GM19463 (cell line): ENCODE data around the gene CTNNA3.
A peak's percentile ranks its signal among the peaks of the same experiment; 100 is the strongest.

Experiments
- ATAC-seq: cut with Tn5 transposase; IDR thresholded peaks from one replicate; pipeline ENCODE4 v1.9.1; 2021; ENCODE audit warnings: mild to moderate bottlenecking, moderate library complexity; ENCODE audit not compliant: unreplicated experiment

Gene CTNNA3

DNA sequence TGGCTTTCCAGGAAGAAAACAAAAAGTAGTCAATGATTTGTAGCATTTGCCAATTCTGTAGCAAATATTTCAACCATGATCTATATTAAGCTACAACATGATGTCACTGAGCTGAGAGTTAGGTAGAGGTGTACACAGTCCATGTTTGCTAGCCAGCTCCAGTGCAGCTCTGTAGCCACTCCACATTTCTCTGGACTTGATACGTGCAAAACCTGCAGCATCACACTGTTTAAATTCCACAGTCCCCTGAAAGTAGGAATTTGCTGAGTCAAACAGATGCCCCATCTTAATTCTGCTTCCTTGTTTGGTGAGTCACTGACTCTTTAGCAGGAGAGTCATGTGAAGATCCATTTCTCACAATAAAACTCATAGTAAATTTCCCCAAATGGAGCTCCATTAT, 859.9 kb downstream of the CTNNA3 start:
- ATAC-seq, result no peak

DNA sequence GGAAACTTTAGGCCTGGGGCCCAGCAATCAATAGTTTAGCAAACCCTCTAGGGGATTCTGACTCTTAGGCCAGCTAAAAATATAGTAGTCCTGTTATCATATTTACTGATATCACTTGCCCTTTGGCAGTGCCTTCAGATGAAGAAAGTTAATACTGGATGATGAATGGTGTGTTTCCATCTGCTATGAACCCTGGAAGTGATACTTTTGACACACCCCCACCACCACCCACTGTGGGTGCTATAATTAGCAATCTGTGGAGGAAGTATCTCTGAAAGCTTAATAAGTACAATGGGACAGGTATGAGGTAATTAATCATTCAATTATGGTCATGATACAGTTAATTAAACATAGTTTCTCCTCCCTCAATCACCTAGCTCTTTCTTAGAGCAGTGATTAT, 860.6 kb downstream of the CTNNA3 start:
- no peak for ATAC-seq

- ATAC-seq, result peak; percentile 27
These were observed 861.2 kb downstream of the CTNNA3 start for GRCh38 chr10:66834802-66835201.

DNA sequence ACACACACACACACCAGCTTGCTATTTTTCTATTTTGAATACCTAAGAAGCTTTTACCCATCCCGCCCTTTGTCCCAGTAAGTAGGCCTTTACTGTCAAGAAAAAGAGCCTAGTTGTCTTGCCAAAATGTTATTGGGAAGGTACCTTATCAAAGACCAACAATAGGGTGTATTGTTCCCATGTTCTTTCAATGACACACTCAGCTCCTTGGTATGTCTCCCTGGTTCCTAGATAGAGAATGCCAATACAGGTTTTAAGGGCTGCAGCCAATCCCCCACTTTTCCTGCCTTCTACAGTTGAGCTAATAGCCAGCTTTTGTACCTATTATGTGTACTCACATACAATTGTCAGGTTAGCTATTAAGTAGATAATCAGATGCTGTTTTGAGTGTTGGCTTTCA, 862.1 kb downstream of the CTNNA3 start:
- no peak for ATAC-seq

- no peak for ATAC-seq
These were observed 863.1 kb downstream of the CTNNA3 start for GRCh38 chr10:66832781-66833422.

GRCh38 chr10:66828957-66829356, 867.0 kb downstream of the CTNNA3 start:
- ATAC-seq, result no peak

DNA sequence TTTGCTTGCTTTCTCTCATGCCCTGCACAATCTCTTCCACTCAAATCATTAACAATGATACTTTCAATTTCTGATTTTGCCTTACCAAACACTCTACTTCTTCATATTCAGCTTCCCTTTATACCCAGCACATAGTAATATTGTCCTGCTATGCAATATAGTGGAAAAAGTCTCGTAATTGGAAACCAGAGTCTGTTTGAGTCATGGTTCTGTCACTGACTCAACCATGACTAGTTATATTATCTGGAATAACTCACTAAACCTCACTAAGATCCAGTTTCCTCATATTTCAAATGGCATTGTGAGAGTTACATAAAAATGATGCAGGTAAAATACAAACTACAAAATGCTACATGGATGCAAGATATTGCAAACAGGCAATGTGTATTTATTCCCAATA, 868.6 kb downstream of the CTNNA3 start:
- no peak for ATAC-seq

DNA sequence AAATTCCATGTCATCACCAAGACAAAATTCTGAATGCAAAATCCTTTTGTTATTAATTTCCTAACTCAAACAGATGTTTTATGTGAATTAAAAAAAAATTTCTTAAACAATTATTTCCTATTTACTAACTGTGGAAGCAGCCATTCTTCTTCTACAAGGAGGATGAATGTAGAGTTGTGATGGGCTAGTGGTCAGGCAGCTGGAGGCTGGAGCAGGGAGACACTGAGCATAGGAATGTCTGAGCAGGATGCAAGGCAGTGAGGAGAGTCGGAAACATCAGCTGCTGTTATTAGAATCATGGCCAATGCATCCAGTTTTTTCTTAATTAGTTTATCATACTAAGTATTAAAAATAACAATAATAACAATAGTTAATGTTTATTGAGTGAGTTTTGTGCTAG, 872.7 kb downstream of the CTNNA3 start:
- ATAC-seq, result no peak

GRCh38 chr10:66822801-66823200, 873.2 kb downstream of the CTNNA3 start:
- ATAC-seq, result peak; percentile 59

- ATAC-seq, result no peak
These were observed 876.3 kb downstream of the CTNNA3 start for GRCh38 chr10:66819691-66820090.

DNA sequence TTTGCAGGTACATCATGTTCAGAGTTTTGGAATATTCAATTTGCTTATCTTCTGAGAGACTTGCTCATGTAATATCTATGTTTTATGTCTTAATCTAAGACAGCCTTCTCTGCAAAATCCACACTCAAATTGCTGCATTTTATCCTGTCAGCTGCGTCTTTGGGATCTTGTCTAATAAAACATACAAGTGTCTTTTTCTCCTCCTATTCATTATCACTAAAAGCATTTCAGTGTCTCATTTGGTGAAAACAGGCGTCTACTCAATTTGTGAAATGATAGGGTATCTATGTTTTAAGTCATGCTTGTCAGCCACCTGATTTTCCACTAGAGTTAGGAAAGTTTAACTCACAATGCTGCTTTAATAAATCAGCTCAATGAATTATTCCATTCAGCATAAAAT, 882.9 kb downstream of the CTNNA3 start:
- no peak for ATAC-seq

DNA sequence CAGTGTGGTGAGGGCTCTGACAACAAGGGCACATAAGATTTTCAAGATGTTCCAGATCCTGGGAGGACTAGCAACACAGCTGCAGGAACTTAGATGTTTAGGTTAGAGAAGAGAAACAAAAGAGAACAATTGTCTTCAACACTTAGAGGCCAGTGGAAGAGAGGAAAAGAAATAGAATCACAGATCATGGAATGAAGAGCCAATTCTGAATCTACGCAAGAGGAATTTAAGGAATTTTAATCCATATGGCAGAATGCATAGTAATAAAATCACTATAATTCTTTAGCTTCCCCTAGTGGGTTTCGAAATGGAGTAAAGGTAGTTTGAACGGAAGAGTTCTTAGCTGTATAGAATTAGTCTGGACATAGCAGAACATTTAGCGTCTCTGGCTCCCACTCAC, 884.8 kb downstream of the CTNNA3 start:
- ATAC-seq, result no peak

DNA sequence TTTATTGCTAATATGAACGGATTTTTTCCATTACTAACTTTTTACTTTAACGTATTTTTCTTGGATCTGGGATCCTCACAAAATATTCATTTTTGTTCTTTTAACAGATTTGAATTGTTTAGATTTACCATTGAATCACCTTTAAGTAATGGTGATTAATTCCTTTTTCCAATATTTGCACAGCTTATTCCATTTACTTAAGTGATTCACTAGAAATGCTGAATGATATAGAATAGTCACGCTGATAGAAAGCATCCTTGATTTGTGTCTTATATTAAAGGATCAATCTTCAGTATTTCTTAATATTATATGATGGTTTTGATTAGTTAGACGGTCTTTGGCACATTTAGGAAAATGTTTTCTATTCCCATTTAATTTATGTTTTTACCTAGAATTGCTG, 886.6 kb downstream of the CTNNA3 start:
- no peak for ATAC-seq

DNA sequence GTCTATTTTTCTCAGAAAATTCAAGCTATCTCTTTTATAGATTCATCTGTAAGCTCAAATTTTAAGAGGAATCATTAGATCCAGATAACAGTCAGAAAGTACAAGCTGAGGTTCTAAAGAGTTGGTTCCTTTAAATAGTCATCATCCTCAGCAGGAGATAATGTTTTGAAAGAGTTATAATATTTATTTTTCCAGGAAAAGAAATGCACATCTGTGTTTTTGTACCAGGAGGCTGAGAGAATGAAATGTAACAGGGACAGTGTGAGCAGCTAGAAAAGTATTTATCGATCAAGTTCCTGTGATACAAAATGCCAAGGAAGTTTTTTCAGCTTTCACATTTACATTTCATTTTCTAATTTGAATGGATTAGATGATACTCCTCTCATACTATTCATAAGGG, 890.4 kb downstream of the CTNNA3 start:
- no peak for ATAC-seq

- ATAC-seq, result no peak
These were observed 891.0 kb downstream of the CTNNA3 start for GRCh38 chr10:66804962-66805361.

- ATAC-seq, result no peak
These were observed 892.8 kb downstream of the CTNNA3 start for GRCh38 chr10:66803174-66803573.

- no peak for ATAC-seq
These were observed 896.5 kb downstream of the CTNNA3 start for GRCh38 chr10:66799474-66799873.

DNA sequence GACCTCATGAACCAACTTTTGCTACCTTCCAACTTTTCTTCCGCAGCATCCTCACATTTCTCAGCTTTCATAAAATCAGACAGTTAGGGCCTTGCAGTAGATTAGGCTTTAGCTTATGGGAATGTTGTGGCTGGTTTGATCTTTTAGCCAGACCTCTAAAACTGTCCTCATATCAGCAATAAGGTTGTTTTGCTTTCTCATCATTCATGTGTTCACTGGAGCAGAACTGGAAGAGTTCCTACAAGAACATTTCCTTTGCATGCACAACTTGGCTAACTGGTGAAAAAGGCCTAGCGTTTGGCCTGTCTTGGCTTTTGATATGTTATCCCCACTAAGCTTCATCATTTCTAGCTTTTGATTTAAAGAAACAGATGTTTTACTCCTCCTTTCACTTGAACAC, 900.1 kb downstream of the CTNNA3 start:
- no peak for ATAC-seq

DNA sequence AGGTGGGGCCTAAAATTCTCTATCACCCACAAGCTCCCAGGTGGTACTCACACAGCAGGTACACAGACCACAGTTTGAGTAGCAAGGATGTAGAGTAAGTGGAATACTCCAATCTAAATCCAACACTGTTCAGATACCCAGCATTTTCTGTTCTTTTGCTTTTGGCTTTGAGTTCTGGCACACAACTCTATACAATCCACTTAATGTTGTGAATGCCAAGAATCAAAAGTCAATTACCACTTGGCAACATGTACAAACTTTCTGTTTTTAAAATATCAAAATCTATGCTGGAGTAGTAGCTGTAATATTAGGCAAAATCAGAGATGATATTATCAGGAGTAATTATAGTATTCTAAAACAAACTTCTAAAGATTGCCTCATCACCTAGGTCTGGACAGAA, 903.6 kb downstream of the CTNNA3 start:
- no peak for ATAC-seq

DNA sequence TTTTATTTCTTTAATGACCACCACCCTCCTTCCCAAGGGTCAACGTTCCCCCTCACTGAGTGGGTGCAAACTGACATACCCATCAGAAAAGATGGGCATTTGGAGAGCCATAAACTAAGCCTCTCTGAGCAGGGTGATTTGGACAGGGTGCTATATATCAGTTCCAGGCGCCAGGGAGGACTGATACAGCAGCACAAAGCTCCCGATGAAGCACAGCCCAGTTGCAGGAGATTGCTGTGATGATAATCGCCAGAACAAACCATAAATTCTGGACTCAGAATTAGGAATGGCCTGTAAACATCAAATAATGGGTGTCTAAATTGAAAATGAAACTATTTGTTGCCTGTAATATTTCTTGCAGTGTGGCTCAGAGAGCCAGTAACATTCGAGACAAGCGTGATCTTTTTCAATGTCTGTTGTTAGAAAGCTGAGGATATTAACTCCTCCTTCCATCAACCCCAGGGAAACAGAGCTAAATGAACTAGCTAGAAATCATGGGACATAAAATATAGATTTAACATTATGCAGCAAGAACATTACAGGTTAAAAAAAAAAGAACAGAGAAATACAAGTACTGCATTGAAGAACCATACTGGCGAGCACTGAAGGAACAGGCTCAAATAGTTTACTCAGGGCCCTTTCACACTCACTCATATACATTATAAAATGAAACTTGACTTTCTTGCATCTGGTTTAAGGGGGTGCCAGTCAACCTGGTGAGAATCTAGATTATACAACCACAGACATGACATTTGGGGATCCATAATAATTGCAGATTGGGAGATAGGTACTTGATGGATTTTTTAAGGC, 907.6 kb downstream of the CTNNA3 start:
- peak; percentile 24 for ATAC-seq

DNA sequence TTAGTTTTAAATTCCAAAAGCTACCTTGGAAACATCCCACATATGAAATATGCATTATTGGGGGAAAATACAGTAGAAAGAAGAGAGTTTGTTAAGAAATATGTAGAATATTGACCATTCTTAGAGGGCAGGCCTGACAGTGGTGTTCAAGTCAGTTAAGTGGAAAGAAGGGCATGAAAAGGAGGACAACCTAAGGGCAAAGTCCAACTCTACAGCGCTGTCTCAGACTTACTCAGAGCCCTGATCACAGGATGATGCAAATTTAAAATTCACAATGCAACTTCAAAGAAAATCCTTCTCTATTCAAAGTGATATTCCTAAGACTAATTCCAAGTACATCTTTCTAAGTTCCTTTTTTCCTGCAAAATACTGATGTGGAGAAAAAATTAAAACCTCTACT, 909.3 kb downstream of the CTNNA3 start:
- ATAC-seq, result peak; percentile 69

DNA sequence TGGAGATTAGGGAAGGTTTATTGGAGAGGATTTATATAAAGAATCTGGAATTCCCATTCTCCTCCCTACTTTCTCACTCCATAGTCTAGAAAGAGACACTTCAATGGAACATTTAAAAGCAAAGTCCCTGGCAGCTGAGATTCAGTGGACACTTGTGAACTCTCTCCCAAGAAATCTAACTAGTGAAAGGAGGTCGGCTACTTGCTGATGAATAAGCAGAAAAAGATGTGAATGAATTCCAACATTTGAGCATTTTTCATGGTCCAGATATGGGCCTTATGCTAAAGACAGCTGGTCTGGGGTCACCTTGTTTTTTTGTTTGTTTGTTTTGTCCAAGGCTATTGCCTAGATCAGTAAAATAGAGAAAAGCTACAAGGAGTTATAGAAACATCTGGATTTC, 911.2 kb downstream of the CTNNA3 start:
- ATAC-seq, result no peak

DNA sequence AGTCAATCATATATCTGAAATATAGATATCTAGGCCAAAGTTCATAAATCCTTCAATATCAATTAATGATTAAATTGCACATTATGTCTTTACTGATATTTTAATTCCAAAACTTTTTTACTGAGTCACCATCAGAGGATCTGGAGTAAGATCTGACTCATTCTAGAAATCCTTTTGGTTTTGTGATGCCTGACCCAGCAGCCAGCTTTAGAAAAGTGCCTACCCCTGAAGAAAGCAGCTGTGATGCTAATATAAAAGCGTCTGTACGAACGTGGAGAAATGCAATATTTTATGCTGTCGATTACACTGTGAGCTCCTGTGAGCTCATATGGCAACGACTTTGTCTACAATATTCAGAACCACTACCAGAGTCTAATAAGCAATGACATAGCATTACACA, 912.7 kb downstream of the CTNNA3 start:
- no peak for ATAC-seq
